Endodermal cell (in vitro differentiated cells): ENCODE results near the gene FOXL2NB. TPM values are rescaled to one million over a fixed set of nuclear protein-coding genes. Genes with fewer than 3 reads are reported as not detected.

Experiments
- DNase-seq: peaks from one replicate; pipeline ENCODE4 v3.0.0-alpha.2; 2017
- H3K27ac ChIP-seq: 2 replicates; pipeline ENCODE4 v1.5.1; 2013; ENCODE audit warnings: mild to moderate bottlenecking, low read depth, low read length, moderate library complexity
- H3K27me3 ChIP-seq: 2 replicates; pipeline ENCODE4 v1.6.1; 2013; ENCODE audit warnings: mild to moderate bottlenecking, low read length, moderate library complexity; ENCODE audit not compliant: insufficient read depth, control insufficient read depth, poor library complexity, severe bottlenecking
- H3K36me3 ChIP-seq: 2 replicates; pipeline ENCODE4 v1.7.0; 2013; ENCODE audit warnings: mild to moderate bottlenecking, low read length, moderate library complexity; ENCODE audit not compliant: control insufficient read depth, insufficient read depth
- H3K4me1 ChIP-seq: one replicate; pipeline ENCODE4 v1.7.0; 2013; ENCODE audit warnings: low read length; ENCODE audit not compliant: control insufficient read depth, insufficient read depth
- H3K4me3 ChIP-seq: 2 replicates; pipeline ENCODE4 v1.5.1; 2013; ENCODE audit warnings: mild to moderate bottlenecking, low read length, moderate library complexity
- H3K9ac ChIP-seq: 2 replicates; pipeline ENCODE4 v1.6.1; 2013; ENCODE audit warnings: mild to moderate bottlenecking, low read length, moderate library complexity; ENCODE audit not compliant: poor library complexity, severe bottlenecking; ENCODE audit errors: extremely low read depth
- H3K9me3 ChIP-seq: 2 replicates; pipeline ENCODE4 v1.6.1; 2013; ENCODE audit warnings: mild to moderate bottlenecking, low read length, moderate library complexity; ENCODE audit not compliant: control insufficient read depth
- H3K27ac Mint-ChIP-seq: 2 replicates; pipeline ENCODE4 v1.8.0; 2020; ENCODE audit warnings: mixed read lengths
- H3K27me3 Mint-ChIP-seq: 2 replicates; pipeline ENCODE4 v1.8.0; 2021; ENCODE audit warnings: mild to moderate bottlenecking, mixed read lengths; ENCODE audit not compliant: insufficient read depth
- H3K36me3 Mint-ChIP-seq: 2 replicates; pipeline ENCODE4 v1.8.0; 2020; ENCODE audit warnings: low read depth, mixed read lengths
- H3K4me1 Mint-ChIP-seq: 2 replicates; pipeline ENCODE4 v1.8.0; 2020; ENCODE audit warnings: mixed read lengths
- H3K4me3 Mint-ChIP-seq: 2 replicates; pipeline ENCODE4 v1.8.0; 2020; ENCODE audit warnings: mild to moderate bottlenecking, moderate library complexity, mixed read lengths
- H3K9me3 Mint-ChIP-seq: 2 replicates; pipeline ENCODE4 v1.8.0; 2020; ENCODE audit warnings: mild to moderate bottlenecking, mixed read lengths
- CTCF ChIP-seq: fragments of 200-600 bp; sonication (generic); conservative IDR thresholded peaks from 2 replicates; pipeline ENCODE4 v1.5.0; 2021; ENCODE audit warnings: antibody characterized with exemption, mild to moderate bottlenecking
- WGBS, 2 experiments: methylation state at CpG; one replicate each; pipeline versions ENCODE4 v1.1.5 to v1.1.7; 2013; ENCODE audit warnings: missing lambda C conversion rate in 2 of 2, mixed read lengths in 1 of 2; ENCODE audit not compliant: insufficient coverage in 1 of 2, insufficient read length in 1 of 2; 5-methylcytosine and 5-hydroxymethylcytosine counted together
- total RNA-seq, 2 donors: library from RNA; stranded (reverse); fragmentation: NEBNext Ultra II Directional in 1 of 2; extraction: Animal tissue kit (Norgen Biotek cat#: 25700) in 1 of 2; gene quantifications; 2 replicates in 1 of 2; 3 replicates in 1 of 2; pipeline ENCODE4 v1.2.1, GENCODE V29; 2021

The FOXL2NB gene
- total RNA-seq, 2 donors from 2014 or later: 0.24 to 0.40 TPM

GRCh38 chr3:138950006-138950644 is 3.1 kb downstream of the FOXL2NB start:
- Histone ChIP-seq H3K9ac (no peak overlapping the region), H3K27me3 (peaks cover 100% of the 10 kb centered on the region)
- WGBS, 2 experiments: 3% methylated on average over 31 to 53 of the region's 53 CpGs

GRCh38 chr3:138950701-138951100 is 3.7 kb downstream of the FOXL2NB start:
- Mint-ChIP-seq H3K27ac (no peak overlapping the region), H3K27me3 (peaks cover 95% of the 10 kb centered on the region), H3K4me1 (peaks cover 17% of the 10 kb centered on the region), H3K36me3 (no peaks in the 10 kb centered on the region), H3K9me3 (no peaks in the 10 kb centered on the region), H3K4me3 (peak overlapping the region; percentile 38)
- H3K9ac ChIP-seq: no peak overlapping the region
- no peak overlapping the region for H3K27ac ChIP-seq
- no peaks in the 10 kb centered on the region for H3K9me3 ChIP-seq
- no peaks in the 10 kb centered on the region for H3K4me1 ChIP-seq
- peaks cover 100% of the 10 kb centered on the region for H3K27me3 ChIP-seq
- H3K4me3 ChIP-seq: peak overlapping the region; percentile 62
- WGBS, 2 experiments: 73 to 79% methylated on average over 8 of the region's 8 CpGs
- TF ChIP-seq CTCF: no peak
- H3K36me3 ChIP-seq: no peaks in the 10 kb centered on the region
- DNase-seq: peak; percentile 35

More at GRCh38 chr3:138950006-138950644, 3.1 kb downstream of the FOXL2NB start:
- H3K27ac Mint-ChIP-seq: no peak overlapping the region
- Histone ChIP-seq H3K36me3 (no peaks in the 10 kb centered on the region), H3K27ac (no peak overlapping the region), H3K4me3 (peak overlapping the region; percentile 62), H3K4me1 (no peaks in the 10 kb centered on the region), H3K9me3 (no peaks in the 10 kb centered on the region)
- peak; percentile 82 for DNase-seq
- H3K4me1 Mint-ChIP-seq: peaks cover 18% of the 10 kb centered on the region
- no peaks in the 10 kb centered on the region for H3K36me3 Mint-ChIP-seq
- peak overlapping the region; percentile 38 for H3K4me3 Mint-ChIP-seq
- TF ChIP-seq CTCF: no peak
- H3K9me3 Mint-ChIP-seq: peaks cover 1% of the 10 kb centered on the region
- peaks cover 94% of the 10 kb centered on the region for H3K27me3 Mint-ChIP-seq

- no peaks in the 10 kb centered on the region for H3K4me1 Mint-ChIP-seq
- H3K27me3 ChIP-seq: peaks cover 26% of the 10 kb centered on the region
- no peak for TF ChIP-seq CTCF
- peaks cover 19% of the 10 kb centered on the region for H3K9me3 ChIP-seq
- no peak overlapping the region for H3K4me3 Mint-ChIP-seq
- H3K27ac ChIP-seq: no peak overlapping the region
- H3K9ac ChIP-seq: no peak overlapping the region
- no peak for DNase-seq
- no peak overlapping the region for H3K4me3 ChIP-seq
- no peaks in the 10 kb centered on the region for H3K36me3 Mint-ChIP-seq
- no peaks in the 10 kb centered on the region for H3K4me1 ChIP-seq
- 94 to 96% methylated on average over 19 to 36 of the region's 36 CpGs for whole genome bisulfite sequencing, 2 experiments
- H3K9me3 Mint-ChIP-seq: peaks cover 16% of the 10 kb centered on the region
- H3K36me3 ChIP-seq: no peaks in the 10 kb centered on the region
- H3K27ac Mint-ChIP-seq: no peak overlapping the region
- H3K27me3 Mint-ChIP-seq: peaks cover 62% of the 10 kb centered on the region
Observed at GRCh38 chr3:138960417-138960852, 13.4 kb downstream of the FOXL2NB start.
